ENCODE measurements around the gene NLRP3.
"Not testable (repeated sequence)": the region's sequence is repeated elsewhere in the genome, so short reads cannot be mapped to it uniquely, and the experiment has no call there.

NLRP3 gene

GRCh38 chr1:247373721-247374141, 42.2 kb upstream of the NLRP3 start:
- H3K27ac ChIP-seq = no peak overlapping the region
- peak; percentile 29; the same call in 1 of the 2 replicates for TF ChIP-seq CTCF (conservative IDR thresholded peaks at IDR 0.05)

GRCh38 chr1:247374651-247375334, 41.2 kb upstream of the NLRP3 start:
- not testable (repeated sequence) for H3K27ac ChIP-seq

- TF ChIP-seq CTCF (conservative IDR thresholded peaks at IDR 0.05) = no peak
- no peak overlapping the region for H3K27ac ChIP-seq
Observed at GRCh38 chr1:247375747-247376146, 40.2 kb upstream of the NLRP3 start.

- no peak overlapping the region for H3K27ac ChIP-seq
- no peak for TF ChIP-seq CTCF (conservative IDR thresholded peaks at IDR 0.05)
Observed at GRCh38 chr1:247376659-247377058, 39.3 kb upstream of the NLRP3 start.

GRCh38 chr1:247377656-247378055, 38.3 kb upstream of the NLRP3 start:
- not testable (repeated sequence) for H3K27ac ChIP-seq

GRCh38 chr1:247378334-247379073, 37.5 kb upstream of the NLRP3 start:
- no peak for TF ChIP-seq CTCF (conservative IDR thresholded peaks at IDR 0.05)
- no peak overlapping the region for H3K27ac ChIP-seq

GRCh38 chr1:247385283-247385682, 30.7 kb upstream of the NLRP3 start:
- no peak overlapping the region for H3K27ac ChIP-seq
- TF ChIP-seq CTCF (conservative IDR thresholded peaks at IDR 0.05) = no peak

DNA sequence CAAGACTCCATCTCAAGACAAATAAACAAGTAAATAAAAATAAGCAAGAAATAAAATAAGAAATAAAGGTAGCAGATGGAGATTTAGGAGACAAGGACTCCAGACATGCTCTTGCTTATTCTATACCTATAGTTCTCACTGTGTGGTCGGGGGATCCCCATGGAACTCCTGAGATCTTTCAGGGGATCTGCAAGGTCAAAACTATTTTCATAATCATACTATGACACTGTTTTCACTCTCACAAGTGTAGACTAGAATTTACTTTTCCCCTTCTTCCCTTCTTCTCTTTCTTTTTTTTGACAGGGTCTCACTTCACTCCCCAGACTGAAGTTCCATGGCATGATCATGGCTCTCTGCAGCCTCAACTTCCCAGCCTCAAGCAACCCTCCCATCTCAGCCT, 29.8 kb upstream of the NLRP3 start:
- no peak overlapping the region for H3K27ac ChIP-seq
- TF ChIP-seq CTCF (conservative IDR thresholded peaks at IDR 0.05) = no peak

Data from VCaP (cell line).